Activated naive CD4-positive, alpha-beta T cell treated with anti-CD3 and anti-CD28 coated beads, Interleukin-2, amount 10 ng/mL, durations not matched to agents 7 days and 5 days (primary cell): ENCODE measurements around the gene SLC5A11.
"Not testable (repeated sequence)": the region's sequence is repeated elsewhere in the genome, so short reads cannot be mapped to it uniquely, and the experiment has no call there.

Experiments
- CTCF ChIA-PET: fragments of 350-600 bp; sonication (Branson Sonifier 250); formaldehyde crosslinking; loops from one replicate; lab custom pipeline; 2021; ENCODE audit warnings: antibody characterized with exemption; lab: Charles Lee
- DNase-seq: peaks from one replicate; pipeline ENCODE4 v3.0.0-alpha.2; 2020
- H3K27ac Mint-ChIP-seq: one replicate; pipeline ENCODE4 v1.8.0; 2021; ENCODE audit warnings: mild to moderate bottlenecking, moderate library complexity, mixed read lengths
- H3K27me3 Mint-ChIP-seq: one replicate; pipeline ENCODE4 v1.8.0; 2021; ENCODE audit warnings: mild to moderate bottlenecking, mixed read lengths
- H3K36me3 Mint-ChIP-seq: one replicate; pipeline ENCODE4 v1.8.0; 2021; ENCODE audit warnings: mixed read lengths
- H3K4me1 Mint-ChIP-seq: one replicate; pipeline ENCODE4 v1.8.0; 2021; ENCODE audit warnings: mixed read lengths
- H3K4me3 Mint-ChIP-seq: one replicate; pipeline ENCODE4 v1.8.0; 2021; ENCODE audit warnings: mild to moderate bottlenecking, moderate library complexity, mixed read lengths
- H3K9me3 Mint-ChIP-seq: one replicate; pipeline ENCODE4 v1.8.0; 2021; ENCODE audit warnings: mixed read lengths

The SLC5A11 gene

DNA sequence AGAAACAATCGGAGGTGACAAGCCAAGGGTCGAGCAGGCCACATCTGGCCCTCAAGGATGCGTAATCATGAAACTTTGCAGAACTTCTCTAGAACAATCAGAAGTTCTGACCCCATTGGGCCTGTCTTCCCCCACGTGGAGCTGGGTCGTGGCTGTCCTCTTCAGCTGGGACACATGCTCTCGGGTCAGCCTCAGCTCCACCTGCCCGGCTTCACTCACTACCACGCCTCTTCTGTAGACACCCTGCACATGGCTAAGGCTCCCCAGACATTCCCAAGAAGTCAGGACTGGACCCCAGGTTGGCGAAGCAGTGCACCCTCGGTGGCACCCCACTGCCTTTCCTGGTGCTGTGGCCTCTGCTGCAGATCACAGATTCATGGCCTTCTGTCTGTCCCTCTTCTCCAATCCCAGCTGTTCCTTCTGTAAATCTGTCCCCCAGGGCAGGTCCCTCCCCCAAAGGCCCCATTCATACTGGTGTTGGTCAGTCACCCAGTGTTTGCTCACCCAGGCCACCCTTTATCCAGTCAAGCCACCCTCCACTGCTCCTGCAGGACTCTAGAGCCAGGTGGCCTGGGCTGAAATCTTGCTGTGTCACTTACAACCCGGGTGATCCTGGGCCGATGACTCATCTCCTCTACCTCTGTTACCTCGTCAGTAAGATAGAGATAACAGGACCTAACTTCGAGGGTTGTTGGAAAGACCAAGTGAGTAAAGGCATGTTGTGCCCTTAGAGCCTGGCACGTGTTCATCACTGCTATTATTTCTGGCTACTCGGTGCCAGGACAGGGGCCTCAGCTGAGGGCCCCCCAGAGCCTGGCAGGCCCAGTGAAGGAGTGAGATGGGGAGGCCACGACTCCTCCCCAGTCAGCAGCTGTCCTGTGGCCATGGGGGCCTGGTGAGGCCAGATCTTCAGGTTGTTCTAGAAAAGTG is 1.4 kb upstream of the SLC5A11 start:
- CTCF ChIA-PET = no interaction called here
- no peaks in the 10 kb centered on the region for H3K27me3 Mint-ChIP-seq

DNA sequence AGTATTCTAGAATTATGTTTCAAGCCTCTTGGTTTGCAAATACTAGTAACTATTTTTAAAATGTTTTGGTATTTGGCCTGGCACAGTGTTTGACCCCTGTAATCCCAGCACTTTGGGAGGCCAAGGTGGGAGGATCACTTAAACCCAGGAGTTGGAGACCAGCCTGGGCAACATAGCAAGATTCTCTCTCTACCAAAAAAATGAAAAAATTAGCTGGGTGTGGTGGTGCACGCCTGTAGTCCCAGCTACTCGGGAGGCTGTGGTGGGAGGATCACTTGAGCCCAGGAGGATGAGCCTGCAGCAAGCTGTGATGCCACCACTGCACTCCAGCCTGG is 765 bp upstream of the SLC5A11 start:
- H3K27me3 Mint-ChIP-seq, DNase-seq, H3K9me3 Mint-ChIP-seq, H3K4me3 Mint-ChIP-seq, H3K27ac Mint-ChIP-seq, H3K36me3 Mint-ChIP-seq, H3K4me1 Mint-ChIP-seq, CTCF ChIA-PET: not testable (repeated sequence)

More for the DNA sequence above, 1.4 kb upstream of the SLC5A11 start:
- no peaks in the 10 kb centered on the region for H3K36me3 Mint-ChIP-seq
- H3K4me3 Mint-ChIP-seq = no peak overlapping the region
- H3K27ac Mint-ChIP-seq = no peak overlapping the region
- no peak for DNase-seq
- no peaks in the 10 kb centered on the region for H3K4me1 Mint-ChIP-seq
- no peaks in the 10 kb centered on the region for H3K9me3 Mint-ChIP-seq

DNA sequence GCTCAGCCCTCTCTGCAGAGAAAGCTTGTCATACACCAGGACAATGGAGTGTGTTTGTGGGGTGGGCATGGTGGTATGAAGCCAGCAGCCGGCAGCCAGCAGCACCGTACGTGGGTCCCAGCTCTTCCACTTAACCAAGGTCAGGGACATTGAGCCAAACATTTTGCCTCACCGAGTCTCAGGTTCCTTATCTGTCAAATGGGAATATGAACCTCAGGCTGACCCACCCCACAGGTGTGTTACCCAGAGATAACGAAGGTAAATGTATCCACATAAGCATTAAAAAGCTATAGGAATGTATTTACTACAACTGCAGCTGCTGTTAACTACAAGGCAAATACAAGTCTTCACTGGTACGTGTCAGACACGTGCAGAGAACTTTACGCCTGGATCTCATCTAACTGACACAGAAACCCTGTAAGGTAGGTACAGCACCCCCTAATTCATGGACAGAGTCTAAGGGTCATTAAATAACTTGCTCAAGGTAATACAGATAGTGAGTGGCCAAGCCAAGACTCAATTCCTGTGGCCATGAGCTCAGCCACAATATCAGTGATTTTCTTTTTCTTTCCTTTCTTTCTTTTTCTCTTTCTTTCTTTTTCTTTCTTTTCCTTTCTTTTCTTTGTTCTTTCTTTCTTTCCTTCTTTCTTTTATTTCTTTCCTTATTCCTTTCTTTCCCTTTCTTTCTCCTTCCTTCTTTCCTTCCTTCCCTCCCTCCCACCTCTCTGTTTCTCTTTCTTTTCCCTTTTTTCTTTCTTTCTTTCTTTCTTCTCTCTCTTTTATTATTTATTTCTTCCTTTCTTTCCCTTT is 990 bp downstream of the SLC5A11 start:
- Mint-ChIP-seq H3K27ac (no peak overlapping the region), H3K4me1 (no peaks in the 10 kb centered on the region), H3K4me3 (no peak overlapping the region), H3K27me3 (no peaks in the 10 kb centered on the region), H3K9me3 (no peaks in the 10 kb centered on the region), H3K36me3 (no peaks in the 10 kb centered on the region)
- DNase-seq = no peak
- CTCF ChIA-PET = no interaction called here

- CTCF ChIA-PET = no interaction called here
- Mint-ChIP-seq H3K36me3 (no peaks in the 10 kb centered on the region), H3K9me3 (no peaks in the 10 kb centered on the region), H3K27ac (no peak overlapping the region), H3K27me3 (no peaks in the 10 kb centered on the region), H3K4me1 (no peaks in the 10 kb centered on the region), H3K4me3 (no peak overlapping the region)
- no peak for DNase-seq
Observed at GRCh38 chr16:24847358-24847664, 1.5 kb downstream of the SLC5A11 start.

DNA sequence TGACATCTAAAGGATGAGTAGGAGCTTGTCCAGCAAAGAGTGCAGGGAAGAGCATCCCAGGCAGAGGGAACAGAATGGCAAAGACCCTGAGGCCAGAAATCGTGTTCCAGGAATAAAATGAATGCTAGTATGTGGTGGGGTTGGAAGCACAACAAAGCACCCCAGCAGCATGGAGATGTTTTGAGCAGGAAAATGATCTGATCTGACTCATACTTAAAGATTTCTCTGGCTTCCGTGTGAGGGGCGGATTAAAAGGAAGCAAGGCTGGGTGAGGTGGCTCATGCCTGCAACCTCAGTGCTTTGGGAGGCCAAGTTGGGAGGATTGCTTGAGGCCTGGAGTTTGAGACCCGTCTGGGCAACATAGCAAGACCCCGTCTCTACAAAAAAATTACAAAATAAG is 2.3 kb downstream of the SLC5A11 start:
- Mint-ChIP-seq H3K9me3 (no peaks in the 10 kb centered on the region), H3K4me1 (no peaks in the 10 kb centered on the region), H3K36me3 (no peaks in the 10 kb centered on the region), H3K27ac (no peak overlapping the region), H3K27me3 (no peaks in the 10 kb centered on the region), H3K4me3 (no peak overlapping the region)
- no peak for DNase-seq
- CTCF ChIA-PET = no interaction called here

DNA sequence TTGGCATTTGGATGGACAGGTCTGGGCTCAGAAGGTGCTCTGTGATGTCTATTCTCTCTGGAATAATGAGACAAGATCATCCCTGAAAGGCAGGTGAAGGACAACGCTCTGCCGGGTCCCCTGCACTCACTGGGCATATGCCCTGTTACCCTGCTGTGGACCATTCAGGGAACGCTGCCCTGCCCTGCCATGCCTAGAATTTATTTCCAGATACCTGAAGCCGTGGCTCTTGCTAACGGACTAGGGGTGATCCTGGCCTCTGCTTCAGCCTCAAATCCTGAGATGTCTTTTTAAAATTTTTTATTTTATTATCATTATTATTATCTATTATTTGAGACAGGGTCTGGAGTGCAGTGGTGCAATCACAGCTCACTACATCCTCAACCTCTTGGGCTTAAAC is 3.9 kb downstream of the SLC5A11 start:
- Mint-ChIP-seq H3K4me1 (no peaks in the 10 kb centered on the region), H3K4me3 (no peak overlapping the region), H3K27me3 (peaks cover 7% of the 10 kb centered on the region), H3K9me3 (no peaks in the 10 kb centered on the region), H3K36me3 (no peaks in the 10 kb centered on the region), H3K27ac (no peak overlapping the region)
- DNase-seq = no peak
- CTCF ChIA-PET = no interaction called here

DNA sequence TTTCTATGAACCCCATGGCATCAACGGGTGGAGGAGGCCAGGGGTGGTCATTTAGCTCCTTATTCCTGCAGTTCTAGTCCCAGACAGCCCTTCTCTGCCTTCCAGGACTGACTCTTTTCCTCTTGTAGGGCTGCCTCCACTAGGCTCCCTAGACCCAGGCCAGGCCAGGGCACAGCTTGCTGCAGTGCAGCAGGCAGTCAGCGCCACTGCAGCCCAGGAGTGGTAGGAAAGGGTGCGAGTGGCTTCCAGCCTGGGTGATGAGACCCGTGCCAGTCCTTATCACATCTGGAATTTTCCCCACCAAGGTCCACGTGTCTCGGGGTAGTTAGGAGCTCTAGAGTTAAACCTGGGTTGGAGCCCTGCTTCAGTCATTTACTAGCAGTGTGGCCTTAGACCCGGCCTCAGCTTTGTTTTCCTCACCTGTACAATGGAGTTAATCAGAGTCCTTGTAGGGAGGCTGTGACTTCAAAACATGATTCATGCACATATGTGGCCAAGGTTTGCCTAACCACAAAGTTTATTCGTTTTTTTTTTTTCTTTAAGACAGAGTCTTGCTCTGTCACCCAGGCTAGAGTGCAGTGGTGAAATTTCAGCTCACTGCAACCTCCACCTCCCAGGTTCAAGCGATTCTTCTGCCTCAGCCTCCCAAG is 4.7 kb downstream of the SLC5A11 start:
- no peaks in the 10 kb centered on the region for H3K36me3 Mint-ChIP-seq
- peaks cover 8% of the 10 kb centered on the region for H3K27me3 Mint-ChIP-seq
- CTCF ChIA-PET = interaction anchor here (0.8 kb wide), 1 partner anchor 375 kb away, joined by 3 read pairs; no protein-coding TSS in a partner anchor
- no peak for DNase-seq
- no peak overlapping the region for H3K4me3 Mint-ChIP-seq
- H3K27ac Mint-ChIP-seq = no peak overlapping the region
- H3K4me1 Mint-ChIP-seq = no peaks in the 10 kb centered on the region
- no peaks in the 10 kb centered on the region for H3K9me3 Mint-ChIP-seq

DNA sequence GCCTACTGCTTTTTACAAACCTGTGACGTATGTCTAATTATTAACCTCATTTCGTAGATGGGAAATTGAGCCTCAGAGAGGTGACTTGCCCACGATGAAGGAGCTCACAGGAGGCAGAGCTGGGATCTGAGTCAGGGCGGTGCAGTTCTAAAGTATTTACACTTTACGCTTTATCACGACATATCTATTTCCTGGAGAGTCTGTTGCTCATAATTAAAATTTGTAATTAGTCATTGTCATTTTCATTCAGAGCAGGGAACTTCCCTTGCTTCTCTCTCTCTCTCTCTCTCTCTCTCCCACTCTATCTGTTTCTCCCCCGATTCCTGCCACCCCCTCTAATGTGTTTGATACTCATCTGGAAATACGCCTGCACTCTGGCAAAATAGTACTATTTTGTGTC is 5.9 kb downstream of the SLC5A11 start:
- Mint-ChIP-seq H3K4me1 (no peaks in the 10 kb centered on the region), H3K4me3 (no peak overlapping the region), H3K9me3 (no peaks in the 10 kb centered on the region), H3K27ac (no peak overlapping the region), H3K27me3 (peaks cover 8% of the 10 kb centered on the region), H3K36me3 (no peaks in the 10 kb centered on the region)
- CTCF ChIA-PET = no interaction called here
- no peak for DNase-seq

GRCh38 chr16:24852281-24852721 is 6.5 kb downstream of the SLC5A11 start:
- DNase-seq = no peak
- Mint-ChIP-seq H3K4me1 (no peaks in the 10 kb centered on the region), H3K9me3 (no peaks in the 10 kb centered on the region), H3K36me3 (no peaks in the 10 kb centered on the region), H3K4me3 (no peak overlapping the region), H3K27me3 (peaks cover 8% of the 10 kb centered on the region), H3K27ac (no peak overlapping the region)
- CTCF ChIA-PET = interaction anchor here (0.6 to 0.7 kb wide), 2 partner anchors 14 to 412 kb away, joined by 3 read pairs; no protein-coding TSS in a partner anchor

GRCh38 chr16:24853169-24853824 is 7.5 kb downstream of the SLC5A11 start:
- Mint-ChIP-seq H3K4me3 (no peak overlapping the region), H3K36me3 (no peaks in the 10 kb centered on the region), H3K9me3 (no peaks in the 10 kb centered on the region), H3K27ac (no peak overlapping the region), H3K27me3 (peaks cover 8% of the 10 kb centered on the region), H3K4me1 (no peaks in the 10 kb centered on the region)
- CTCF ChIA-PET = interaction anchor here (0.6 kb wide), 1 partner anchor 15 kb away, joined by 3 read pairs; no protein-coding TSS in a partner anchor
- no peak for DNase-seq

GRCh38 chr16:24853830-24854229 is 8.1 kb downstream of the SLC5A11 start:
- no peaks in the 10 kb centered on the region for H3K9me3 Mint-ChIP-seq
- no peaks in the 10 kb centered on the region for H3K36me3 Mint-ChIP-seq
- no peak overlapping the region for H3K4me3 Mint-ChIP-seq
- DNase-seq = no peak
- H3K27ac Mint-ChIP-seq = no peak overlapping the region
- CTCF ChIA-PET = no interaction called here
- no peaks in the 10 kb centered on the region for H3K4me1 Mint-ChIP-seq
- peaks cover 13% of the 10 kb centered on the region for H3K27me3 Mint-ChIP-seq

DNA sequence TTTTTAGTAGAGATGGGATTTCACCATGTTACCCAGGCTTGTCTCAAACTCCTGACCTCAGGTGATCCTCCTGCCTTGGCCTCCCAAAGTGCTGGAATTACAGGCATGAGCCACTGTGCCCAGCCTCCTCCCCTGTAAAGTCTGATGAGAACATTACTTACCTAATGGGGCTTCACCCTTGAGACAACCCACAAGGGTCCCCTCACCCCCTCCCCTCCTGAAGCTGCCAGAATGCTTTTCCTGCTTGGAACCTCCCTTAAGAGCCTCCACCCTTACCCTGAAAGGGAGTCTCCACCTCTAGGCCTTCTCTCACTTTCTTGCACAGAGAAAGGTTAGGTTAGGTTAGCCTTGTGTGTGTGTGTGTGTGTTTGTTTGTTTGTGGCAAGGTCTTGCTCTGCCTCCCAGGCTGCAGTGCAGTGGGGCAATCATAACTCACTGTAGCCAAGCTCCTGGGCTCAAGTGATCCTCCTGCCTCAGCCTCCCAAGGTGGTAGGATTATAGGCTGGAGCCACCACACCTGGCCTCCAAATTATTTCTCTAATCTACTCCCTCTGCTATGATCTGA is 8.9 kb downstream of the SLC5A11 start:
- no peaks in the 10 kb centered on the region for H3K4me1 Mint-ChIP-seq
- DNase-seq = no peak
- no peak overlapping the region for H3K27ac Mint-ChIP-seq
- CTCF ChIA-PET = no interaction called here
- H3K27me3 Mint-ChIP-seq = peaks cover 13% of the 10 kb centered on the region
- no peaks in the 10 kb centered on the region for H3K9me3 Mint-ChIP-seq
- H3K36me3 Mint-ChIP-seq = no peaks in the 10 kb centered on the region
- no peak overlapping the region for H3K4me3 Mint-ChIP-seq

DNA sequence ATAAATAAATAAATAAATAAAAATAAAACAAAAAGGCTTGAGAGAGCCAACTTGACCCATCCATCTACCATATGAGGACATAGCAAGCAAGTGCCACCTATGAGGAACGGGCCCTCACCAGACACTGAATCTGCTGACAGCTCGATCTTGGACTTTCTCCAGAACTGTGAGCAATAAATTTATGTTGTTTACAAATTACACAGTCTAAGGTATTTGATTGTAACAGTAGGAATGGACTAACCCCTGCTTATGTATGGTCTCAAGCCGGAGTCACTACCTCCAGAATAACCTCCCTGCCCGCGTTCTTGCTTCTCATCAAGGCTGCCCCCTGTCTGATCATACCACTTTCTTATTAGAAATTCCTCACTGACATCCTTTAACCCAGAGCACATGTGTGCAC is 9.9 kb downstream of the SLC5A11 start:
- no peaks in the 10 kb centered on the region for H3K4me1 Mint-ChIP-seq
- H3K4me3 Mint-ChIP-seq = no peak overlapping the region
- H3K27ac Mint-ChIP-seq = no peak overlapping the region
- CTCF ChIA-PET = no interaction called here
- no peaks in the 10 kb centered on the region for H3K36me3 Mint-ChIP-seq
- H3K27me3 Mint-ChIP-seq = peaks cover 13% of the 10 kb centered on the region
- H3K9me3 Mint-ChIP-seq = no peaks in the 10 kb centered on the region
- no peak for DNase-seq

DNA sequence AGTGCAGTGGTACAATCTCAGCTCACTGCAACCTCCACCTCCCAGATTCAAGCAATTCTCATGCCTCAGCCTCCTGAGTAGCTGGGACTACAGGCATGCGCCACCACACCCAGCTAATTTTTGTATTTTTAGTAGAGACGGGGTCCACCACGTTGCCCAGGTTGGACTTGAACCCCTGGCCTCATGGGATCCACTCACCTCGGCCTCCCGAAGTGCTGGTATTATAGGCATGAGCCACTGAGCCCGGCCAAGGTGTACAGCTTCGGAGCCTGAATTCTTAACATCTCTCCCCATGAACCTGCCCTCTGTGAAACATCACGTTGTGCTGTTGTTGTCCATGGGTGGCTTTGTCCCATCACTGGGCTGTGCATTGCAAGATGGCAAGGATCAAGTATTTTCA is 11.1 kb downstream of the SLC5A11 start:
- DNase-seq, H3K4me1 Mint-ChIP-seq, H3K27ac Mint-ChIP-seq, H3K9me3 Mint-ChIP-seq, CTCF ChIA-PET, H3K4me3 Mint-ChIP-seq, H3K36me3 Mint-ChIP-seq: not testable (repeated sequence)
- peaks cover 18% of the 10 kb centered on the region for H3K27me3 Mint-ChIP-seq
